Ishikawa (cell line): Measurements from ENCODE around the gene ATP1A2.

Experiments used
- CEBPB ChIP-seq: IDR thresholded peaks from 2 replicates; pipeline ENCODE4 v1.6.1; 2012
- CREB1 ChIP-seq: IDR thresholded peaks from 2 replicates; pipeline ENCODE4 v1.6.1; 2012; ENCODE audit warnings: low read depth
- EGR1 ChIP-seq: IDR thresholded peaks from 2 replicates; pipeline ENCODE4 v1.6.1; 2012
- EP300 ChIP-seq: IDR thresholded peaks from 2 replicates; pipeline ENCODE4 v1.6.1; 2012; ENCODE audit warnings: borderline replicate concordance
- FOXM1 ChIP-seq: IDR thresholded peaks from 2 replicates; pipeline ENCODE4 v1.6.1; 2012; ENCODE audit warnings: low read depth, borderline replicate concordance
- MAX ChIP-seq: IDR thresholded peaks from 2 replicates; pipeline ENCODE4 v1.6.1; 2012
- NFIC ChIP-seq: IDR thresholded peaks from 2 replicates; pipeline ENCODE4 v1.6.1; 2012
- RAD21 ChIP-seq: IDR thresholded peaks from 2 replicates; pipeline ENCODE4 v1.6.1; 2012; ENCODE audit warnings: low read depth
- TAF1 ChIP-seq: IDR thresholded peaks from 2 replicates; pipeline ENCODE4 v1.6.1; 2012; ENCODE audit warnings: low read depth, mild to moderate bottlenecking
- TCF12 ChIP-seq: IDR thresholded peaks from 2 replicates; pipeline ENCODE4 v1.6.1; 2012; ENCODE audit warnings: low read depth
- TEAD4 ChIP-seq: IDR thresholded peaks from 2 replicates; pipeline ENCODE4 v1.6.1; 2012
- YY1 ChIP-seq: IDR thresholded peaks from 2 replicates; pipeline ENCODE4 v1.6.1; 2012; ENCODE audit warnings: low read depth
- ZBTB7A ChIP-seq: IDR thresholded peaks from 2 replicates; pipeline ENCODE4 v1.6.1; 2012; ENCODE audit warnings: low read depth
- TF ChIP-seq, protein P1 (sequence below): IDR thresholded peaks from 2 replicates; pipeline ENCODE4 v1.6.1; 2012
- TF ChIP-seq, protein P2 (sequence below): IDR thresholded peaks from 2 replicates; pipeline ENCODE4 v1.6.1; 2012; ENCODE audit warnings: low read depth, mild to moderate bottlenecking

Gene ATP1A2

DNA sequence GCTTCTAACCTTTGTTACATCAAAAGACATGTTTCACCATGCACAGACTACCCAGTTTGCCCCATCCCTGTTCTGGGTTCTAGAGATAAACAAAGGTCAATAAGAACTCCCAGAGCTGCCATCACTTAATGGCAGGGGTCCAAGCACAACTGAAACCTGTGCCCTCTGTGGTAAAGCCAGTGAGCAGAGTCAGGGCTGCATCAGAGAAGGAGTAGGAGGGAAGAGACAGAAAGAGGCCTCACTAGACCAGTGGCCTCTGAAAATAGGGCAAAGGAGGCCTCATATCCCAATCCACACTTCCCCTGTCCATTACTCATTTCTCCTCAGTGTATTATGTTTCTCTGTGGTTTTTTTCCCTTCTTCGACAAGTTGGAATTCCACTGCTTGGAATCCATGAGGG lies 10.2 kb downstream of the ATP1A2 start:
- TF ChIP-seq CEBPB: no peak

DNA sequence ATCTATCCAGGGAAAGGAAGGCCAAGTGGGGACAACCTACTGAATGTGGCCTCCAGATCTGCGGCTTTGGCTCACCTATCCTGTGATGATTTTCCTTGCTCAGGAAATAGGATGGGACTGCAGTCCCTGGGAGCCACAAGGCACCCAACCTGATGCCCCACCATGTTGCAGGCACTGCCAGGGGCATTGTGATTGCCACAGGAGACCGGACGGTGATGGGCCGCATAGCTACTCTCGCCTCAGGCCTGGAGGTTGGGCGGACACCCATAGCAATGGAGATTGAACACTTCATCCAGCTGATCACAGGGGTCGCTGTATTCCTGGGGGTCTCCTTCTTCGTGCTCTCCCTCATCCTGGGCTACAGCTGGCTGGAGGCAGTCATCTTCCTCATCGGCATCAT lies 11.8 kb downstream of the ATP1A2 start:
- TF ChIP-seq RAD21 (no peak), EP300 (no peak), CREB1 (no peak), TCF12 (no peak), TEAD4 (no peak), CEBPB (no peak), ZBTB7A (no peak), YY1 (no peak), TAF1 (no peak), NFIC (no peak)
- TF ChIP-seq, protein P1, sequence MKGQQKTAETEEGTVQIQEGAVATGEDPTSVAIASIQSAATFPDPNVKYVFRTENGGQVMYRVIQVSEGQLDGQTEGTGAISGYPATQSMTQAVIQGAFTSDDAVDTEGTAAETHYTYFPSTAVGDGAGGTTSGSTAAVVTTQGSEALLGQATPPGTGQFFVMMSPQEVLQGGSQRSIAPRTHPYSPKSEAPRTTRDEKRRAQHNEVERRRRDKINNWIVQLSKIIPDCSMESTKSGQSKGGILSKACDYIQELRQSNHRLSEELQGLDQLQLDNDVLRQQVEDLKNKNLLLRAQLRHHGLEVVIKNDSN: no peak

DNA sequence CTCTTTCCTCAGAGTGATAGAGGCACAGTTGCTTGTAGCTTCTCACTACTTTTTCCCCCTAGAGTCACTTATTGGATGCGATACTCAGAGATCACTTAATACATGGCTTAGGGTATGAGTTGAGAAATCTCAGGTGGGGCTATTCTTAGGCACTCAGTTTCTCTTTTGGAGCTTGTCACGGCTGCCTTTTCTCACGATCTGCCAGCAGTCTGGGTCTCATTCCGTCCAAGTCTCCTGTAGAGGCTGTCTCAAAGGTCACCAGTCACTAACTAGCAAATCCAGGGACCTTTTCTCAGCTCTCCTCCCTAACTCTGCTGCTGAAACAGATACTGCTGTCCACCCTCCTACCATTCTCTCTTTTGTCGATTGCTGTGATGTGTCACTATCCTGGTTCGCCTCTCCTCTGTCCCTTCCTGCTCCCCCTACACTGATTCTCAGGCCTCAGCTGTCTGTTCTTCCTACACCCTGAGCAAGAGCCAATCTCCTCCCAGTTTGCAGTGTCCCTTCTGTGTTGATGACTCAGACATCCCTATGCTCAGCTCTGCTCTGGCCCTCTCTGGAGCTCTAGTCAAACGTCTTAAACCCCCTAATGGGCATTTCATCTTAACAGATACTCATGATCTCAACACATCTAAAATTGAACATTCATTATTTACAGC lies 12.4 kb downstream of the ATP1A2 start:
- TF ChIP-seq CREB1 (no peak), RAD21 (no peak), TEAD4 (no peak), TCF12 (no peak), YY1 (no peak), TAF1 (no peak), ZBTB7A (no peak), FOXM1 (no peak), EP300 (no peak)
- TF ChIP-seq, protein P2, sequence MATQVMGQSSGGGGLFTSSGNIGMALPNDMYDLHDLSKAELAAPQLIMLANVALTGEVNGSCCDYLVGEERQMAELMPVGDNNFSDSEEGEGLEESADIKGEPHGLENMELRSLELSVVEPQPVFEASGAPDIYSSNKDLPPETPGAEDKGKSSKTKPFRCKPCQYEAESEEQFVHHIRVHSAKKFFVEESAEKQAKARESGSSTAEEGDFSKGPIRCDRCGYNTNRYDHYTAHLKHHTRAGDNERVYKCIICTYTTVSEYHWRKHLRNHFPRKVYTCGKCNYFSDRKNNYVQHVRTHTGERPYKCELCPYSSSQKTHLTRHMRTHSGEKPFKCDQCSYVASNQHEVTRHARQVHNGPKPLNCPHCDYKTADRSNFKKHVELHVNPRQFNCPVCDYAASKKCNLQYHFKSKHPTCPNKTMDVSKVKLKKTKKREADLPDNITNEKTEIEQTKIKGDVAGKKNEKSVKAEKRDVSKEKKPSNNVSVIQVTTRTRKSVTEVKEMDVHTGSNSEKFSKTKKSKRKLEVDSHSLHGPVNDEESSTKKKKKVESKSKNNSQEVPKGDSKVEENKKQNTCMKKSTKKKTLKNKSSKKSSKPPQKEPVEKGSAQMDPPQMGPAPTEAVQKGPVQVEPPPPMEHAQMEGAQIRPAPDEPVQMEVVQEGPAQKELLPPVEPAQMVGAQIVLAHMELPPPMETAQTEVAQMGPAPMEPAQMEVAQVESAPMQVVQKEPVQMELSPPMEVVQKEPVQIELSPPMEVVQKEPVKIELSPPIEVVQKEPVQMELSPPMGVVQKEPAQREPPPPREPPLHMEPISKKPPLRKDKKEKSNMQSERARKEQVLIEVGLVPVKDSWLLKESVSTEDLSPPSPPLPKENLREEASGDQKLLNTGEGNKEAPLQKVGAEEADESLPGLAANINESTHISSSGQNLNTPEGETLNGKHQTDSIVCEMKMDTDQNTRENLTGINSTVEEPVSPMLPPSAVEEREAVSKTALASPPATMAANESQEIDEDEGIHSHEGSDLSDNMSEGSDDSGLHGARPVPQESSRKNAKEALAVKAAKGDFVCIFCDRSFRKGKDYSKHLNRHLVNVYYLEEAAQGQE: no peak

- no peak for TF ChIP-seq MAX
- TF ChIP-seq YY1: no peak
- TF ChIP-seq, protein P2: no peak
- no peak for TF ChIP-seq CREB1
- no peak for TF ChIP-seq EGR1
- TF ChIP-seq EP300: no peak
- TF ChIP-seq ZBTB7A: no peak
Observed at GRCh38 chr1:160128636-160129035, 13.1 kb downstream of the ATP1A2 start.

- TF ChIP-seq ZBTB7A (no peak), CREB1 (no peak), MAX (no peak), TAF1 (no peak)
- TF ChIP-seq, protein P1: no peak
- TF ChIP-seq, protein P2: no peak
Observed at GRCh38 chr1:160129046-160129445, 13.5 kb downstream of the ATP1A2 start.
